Natural killer cell (primary cell): ENCODE results near the gene LPA. TPM values are rescaled to one million over a fixed set of nuclear protein-coding genes. Genes with fewer than 3 reads are reported as not detected.

Source experiments
- ATAC-seq, 3 donors: fragments of 150-1000 bp in 2 of 3; fragments of 200-7000 bp in 1 of 3; cut with Tn5 transposase; 1 replicate in 1 of 3; 2 replicates in 2 of 3; pipeline ENCODE4 v1.10.0; 2021; ENCODE audit warnings: mild to moderate bottlenecking in 2 of 3, moderate library complexity in 2 of 3
- DNase-seq, 2 donors: peaks; one replicate each; pipeline versions ENCODE4 v3.0.0 to v3.0.0-alpha.2; 2013 to 2021; ENCODE audit warnings: mixed read lengths in 1 of 2
- H3K27ac ChIP-seq: one replicate; pipeline ENCODE4 v1.5.1; 2013; ENCODE audit warnings: mild to moderate bottlenecking, low read length
- H3K27me3 ChIP-seq: one replicate; pipeline ENCODE4 v1.6.1; 2013; ENCODE audit warnings: low read length; ENCODE audit not compliant: control insufficient read depth, insufficient read depth
- H3K36me3 ChIP-seq: one replicate; pipeline ENCODE4 v1.6.1; 2013; ENCODE audit warnings: low read length; ENCODE audit not compliant: control insufficient read depth, insufficient read depth
- H3K4me1 ChIP-seq: one replicate; pipeline ENCODE4 v1.6.1; 2013; ENCODE audit warnings: low read length; ENCODE audit not compliant: control insufficient read depth, insufficient read depth
- H3K4me3 ChIP-seq: one replicate; pipeline ENCODE4 v1.5.1; 2013; ENCODE audit warnings: low read length
- H3K9me3 ChIP-seq: one replicate; pipeline ENCODE4 v1.6.1; 2013; ENCODE audit warnings: low read length; ENCODE audit not compliant: control insufficient read depth, insufficient read depth
- H3K27ac Mint-ChIP-seq, 2 donors: one replicate each; pipeline ENCODE4 v1.8.0; 2022; ENCODE audit warnings: mild to moderate bottlenecking in 2 of 2, mixed read lengths in 2 of 2, moderate library complexity in 1 of 2
- H3K27me3 Mint-ChIP-seq, 2 donors: one replicate each; pipeline ENCODE4 v1.8.0; 2022; ENCODE audit warnings: low read depth in 2 of 2, mixed read lengths in 2 of 2
- H3K36me3 Mint-ChIP-seq: one replicate; pipeline ENCODE4 v1.8.0; 2022; ENCODE audit warnings: mixed read lengths
- H3K4me1 Mint-ChIP-seq, 2 donors: one replicate each; pipeline ENCODE4 v1.8.0; 2022; ENCODE audit warnings: mixed read lengths in 2 of 2
- H3K4me3 Mint-ChIP-seq: one replicate; pipeline ENCODE4 v1.8.0; 2022; ENCODE audit warnings: mild to moderate bottlenecking, moderate library complexity, mixed read lengths
- H3K9me3 Mint-ChIP-seq, 2 donors: one replicate each; pipeline ENCODE4 v1.8.0; 2022; ENCODE audit warnings: mixed read lengths in 2 of 2
- WGBS: methylation state at CpG from one replicate; pipeline ENCODE4 v1.1.7; 2013; ENCODE audit warnings: missing lambda C conversion rate; ENCODE audit not compliant: insufficient coverage; 5-methylcytosine and 5-hydroxymethylcytosine counted together
- intact Hi-C: fragments of 100-400 bp; cut with micrococcal nuclease; formaldehyde crosslinking; loops from one replicate; pipeline ENCODE4 v1.14.2; 2022
- total RNA-seq, 4 donors: library from RNA; stranded (reverse); fragments of 120-200 nt in 1 of 4; gene quantifications; one replicate each; pipeline versions ENCODE4 v1.2.3 to v1.2.4, GENCODE V29; 2013 to 2022
- TF ChIP-seq, protein P1 (sequence below): fragments of 200-600 bp; IDR thresholded peaks from one replicate; pipeline ENCODE4 v1.8.0; 2022; ENCODE audit warnings: antibody characterized with exemption

LPA gene
- total RNA-seq, 3 donors from 2014 or later (not counting 1 experiment from before 2014, with no cell fraction given) = not detected

DNA sequence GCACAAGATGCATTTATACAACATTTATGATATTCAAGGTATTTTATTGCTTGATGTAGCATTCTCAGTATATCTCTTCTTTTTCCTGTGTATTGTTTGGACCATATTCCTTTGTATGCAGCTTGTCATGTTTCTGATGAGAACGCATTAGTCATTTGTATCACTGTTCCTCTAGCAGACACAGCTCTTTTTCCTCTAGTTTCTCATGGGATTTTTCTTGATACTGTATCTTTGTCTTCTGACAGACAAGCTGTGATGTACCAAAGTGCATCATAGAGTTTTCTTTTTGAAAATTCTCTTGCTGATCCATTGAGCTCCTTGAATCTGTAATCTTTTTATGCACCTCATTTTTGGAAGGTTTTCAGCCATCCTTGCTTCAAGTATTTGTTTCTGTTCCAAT is 175.0 kb downstream of the LPA start:
- peaks cover 44% of the 10 kb centered on the region for H3K36me3 Mint-ChIP-seq
- WGBS = 91% methylated on average over 1 of the region's 1 CpG
- intact Hi-C loops = no loop called here
- no peaks in the 10 kb centered on the region for H3K9me3 Mint-ChIP-seq
- H3K4me1 Mint-ChIP-seq = no peaks in the 10 kb centered on the region
- no peaks in the 10 kb centered on the region for H3K27me3 Mint-ChIP-seq
- Histone ChIP-seq H3K27me3 (no peaks in the 10 kb centered on the region), H3K27ac (no peak overlapping the region), H3K4me1 (no peaks in the 10 kb centered on the region), H3K4me3 (no peak overlapping the region), H3K9me3 (no peaks in the 10 kb centered on the region), H3K36me3 (peaks cover 57% of the 10 kb centered on the region)
- DNase-seq = no peak
- ATAC-seq = no peak
- H3K4me3 Mint-ChIP-seq = no peak overlapping the region
- TF ChIP-seq, protein P1, sequence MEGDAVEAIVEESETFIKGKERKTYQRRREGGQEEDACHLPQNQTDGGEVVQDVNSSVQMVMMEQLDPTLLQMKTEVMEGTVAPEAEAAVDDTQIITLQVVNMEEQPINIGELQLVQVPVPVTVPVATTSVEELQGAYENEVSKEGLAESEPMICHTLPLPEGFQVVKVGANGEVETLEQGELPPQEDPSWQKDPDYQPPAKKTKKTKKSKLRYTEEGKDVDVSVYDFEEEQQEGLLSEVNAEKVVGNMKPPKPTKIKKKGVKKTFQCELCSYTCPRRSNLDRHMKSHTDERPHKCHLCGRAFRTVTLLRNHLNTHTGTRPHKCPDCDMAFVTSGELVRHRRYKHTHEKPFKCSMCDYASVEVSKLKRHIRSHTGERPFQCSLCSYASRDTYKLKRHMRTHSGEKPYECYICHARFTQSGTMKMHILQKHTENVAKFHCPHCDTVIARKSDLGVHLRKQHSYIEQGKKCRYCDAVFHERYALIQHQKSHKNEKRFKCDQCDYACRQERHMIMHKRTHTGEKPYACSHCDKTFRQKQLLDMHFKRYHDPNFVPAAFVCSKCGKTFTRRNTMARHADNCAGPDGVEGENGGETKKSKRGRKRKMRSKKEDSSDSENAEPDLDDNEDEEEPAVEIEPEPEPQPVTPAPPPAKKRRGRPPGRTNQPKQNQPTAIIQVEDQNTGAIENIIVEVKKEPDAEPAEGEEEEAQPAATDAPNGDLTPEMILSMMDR = no peak
- no peak overlapping the region for H3K27ac Mint-ChIP-seq

GRCh38 chr6:160487116-160487515 is 177.0 kb downstream of the LPA start:
- Histone ChIP-seq H3K27me3 (no peaks in the 10 kb centered on the region), H3K9me3 (no peaks in the 10 kb centered on the region), H3K4me3 (no peak overlapping the region), H3K36me3 (peaks cover 70% of the 10 kb centered on the region), H3K4me1 (no peaks in the 10 kb centered on the region), H3K27ac (no peak overlapping the region)
- intact Hi-C loops = no loop called here
- H3K9me3 Mint-ChIP-seq = no peaks in the 10 kb centered on the region
- no peak for DNase-seq
- no peaks in the 10 kb centered on the region for H3K4me1 Mint-ChIP-seq
- H3K4me3 Mint-ChIP-seq = no peak overlapping the region
- H3K27me3 Mint-ChIP-seq = no peaks in the 10 kb centered on the region
- H3K36me3 Mint-ChIP-seq = peaks cover 55% of the 10 kb centered on the region
- 94% methylated on average over 11 of the region's 11 CpGs for WGBS
- TF ChIP-seq, protein P1 = no peak
- H3K27ac Mint-ChIP-seq = no peak overlapping the region
- ATAC-seq = no peak

Other genes starting within 250 kb of the LPA start
- not detected for gene PLG, start 38.0 kb upstream of the LPA start, total RNA-seq